ACC112 (cell line): ENCODE measurements around the gene FLVCR2.

ENCODE experiments used
- H2AFZ ChIP-seq: fragments of 200-600 bp; sonication (generic); one replicate; pipeline ENCODE4 v1.6.0; 2017; ENCODE audit warnings: antibody characterized with exemption, low read length; ENCODE audit not compliant: unreplicated experiment
- H3K27ac ChIP-seq: fragments of 200-600 bp; sonication (generic); 2 replicates; pipeline ENCODE4 v1.5.1; 2014; ENCODE audit warnings: low read depth, mild to moderate bottlenecking, antibody characterized with exemption, low read length, moderate library complexity
- H3K27me3 ChIP-seq: fragments of 200-600 bp; sonication (generic); 2 replicates; pipeline ENCODE4 v1.6.1; 2014; ENCODE audit warnings: mild to moderate bottlenecking, antibody characterized with exemption, low read length, moderate library complexity, mixed read lengths; ENCODE audit not compliant: insufficient read depth
- H3K36me3 ChIP-seq: fragments of 200-600 bp; sonication (generic); 2 replicates; pipeline ENCODE4 v1.6.1; 2016; ENCODE audit warnings: mild to moderate bottlenecking, antibody characterized with exemption, low read length, moderate library complexity, mixed read lengths; ENCODE audit not compliant: insufficient read depth
- H3K4me1 ChIP-seq: fragments of 200-600 bp; sonication (generic); one replicate; pipeline ENCODE4 v1.6.1; 2016; ENCODE audit warnings: low read length, mixed read lengths; ENCODE audit not compliant: insufficient read depth, unreplicated experiment, control insufficient read depth
- H3K4me3 ChIP-seq: fragments of 200-600 bp; sonication (generic); 2 replicates; pipeline ENCODE4 v1.5.1; 2014; ENCODE audit warnings: mild to moderate bottlenecking, low read depth, low read length
- H3K79me2 ChIP-seq: fragments of 200-600 bp; sonication (generic); one replicate; pipeline ENCODE4 v1.6.0; 2016; ENCODE audit warnings: low read length; ENCODE audit not compliant: control insufficient read depth, unreplicated experiment, insufficient read depth

FLVCR2 gene

DNA sequence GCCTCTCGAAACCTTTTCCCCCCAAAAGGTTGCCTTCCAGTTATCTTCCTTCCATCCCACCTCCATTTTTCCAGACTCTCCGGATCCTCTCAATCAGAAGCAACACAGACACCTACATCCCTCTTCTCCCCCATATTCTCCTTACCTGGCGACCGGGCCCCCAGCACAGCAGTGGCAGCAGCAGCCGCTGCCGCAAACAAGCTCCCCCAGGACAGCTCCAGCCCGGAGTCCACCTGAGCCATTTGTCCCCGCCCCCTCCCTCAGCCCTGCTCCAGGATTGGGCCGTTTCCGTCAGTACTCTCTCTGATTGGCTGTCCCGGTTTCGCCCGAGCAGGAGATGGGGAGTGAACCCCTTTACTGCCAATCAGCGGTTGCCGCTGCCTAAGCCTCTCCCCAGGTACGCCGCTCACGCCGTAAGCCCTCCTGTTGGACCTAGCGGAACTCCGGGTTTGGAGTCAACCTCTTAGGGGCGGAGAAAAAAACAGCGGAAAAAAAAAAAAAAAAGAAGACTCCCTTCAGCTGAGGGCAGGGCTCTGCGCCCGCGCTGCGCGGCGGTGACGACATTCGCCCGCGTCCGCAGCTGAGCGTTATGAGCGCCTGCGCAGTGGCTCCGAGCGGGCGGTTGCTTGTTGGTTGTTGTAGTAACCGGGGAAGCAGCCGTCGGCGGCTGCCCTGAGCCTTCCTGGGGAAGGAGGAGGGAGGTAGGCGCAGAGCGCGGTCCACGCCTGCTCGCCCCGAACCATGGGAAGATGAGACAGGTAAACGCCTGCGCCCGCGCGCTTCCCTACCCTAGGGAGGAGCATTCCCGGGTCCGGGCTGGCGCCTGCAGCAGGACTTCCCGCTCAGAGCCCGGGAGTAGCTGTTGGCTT, 82.4 kb downstream of the FLVCR2 start, which contains the start of the genes ERG28 and TTLL5:
ERG28 (minus strand) TSS at position 247 of the 869 bp plus-strand sequence. CDS start 3,374 bp downstream, outside the sequence.
TTLL5 (plus strand) TSS at position 617 of the 869 bp plus-strand sequence. CDS start 1,904 bp downstream, outside the sequence.
- Histone ChIP-seq H3K4me3 (peak within 1 kb of the TSS; percentile 84), H3K27me3 (no peaks in the 10 kb centered on the region), H3K4me1 (peaks cover 16% of the 10 kb centered on the region), H2AFZ (peak within 1 kb of the TSS; percentile 90), H3K79me2 (peaks cover 32% of the 10 kb centered on the region), H3K36me3 (peaks cover 9% of the 10 kb centered on the region), H3K27ac (peak within 1 kb of the TSS; percentile 67)

DNA sequence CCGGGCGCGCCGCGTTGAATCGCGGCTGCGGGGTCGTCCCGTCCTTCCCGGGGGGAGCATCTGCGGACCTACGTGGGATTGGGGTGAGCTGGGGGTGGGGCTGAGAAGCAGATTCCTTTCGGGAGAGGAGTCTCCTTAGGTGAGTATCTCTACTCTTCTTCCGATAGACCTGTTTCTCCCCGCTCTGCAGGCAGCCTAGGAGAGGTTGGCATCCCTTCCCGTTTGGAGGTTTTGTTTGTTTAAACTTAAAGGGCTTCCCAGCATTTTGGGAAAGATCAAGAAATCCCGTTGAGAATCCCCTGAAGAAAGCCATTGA, 83.0 kb downstream of the FLVCR2 start:
- peaks cover 16% of the 10 kb centered on the region for H3K4me1 ChIP-seq
- peaks cover 35% of the 10 kb centered on the region for H3K79me2 ChIP-seq
- H2AFZ ChIP-seq = peak overlapping the region; percentile 90
- peaks cover 9% of the 10 kb centered on the region for H3K36me3 ChIP-seq
- H3K4me3 ChIP-seq = peak overlapping the region; percentile 84
- H3K27me3 ChIP-seq = no peaks in the 10 kb centered on the region
- peak overlapping the region; percentile 67 for H3K27ac ChIP-seq

DNA sequence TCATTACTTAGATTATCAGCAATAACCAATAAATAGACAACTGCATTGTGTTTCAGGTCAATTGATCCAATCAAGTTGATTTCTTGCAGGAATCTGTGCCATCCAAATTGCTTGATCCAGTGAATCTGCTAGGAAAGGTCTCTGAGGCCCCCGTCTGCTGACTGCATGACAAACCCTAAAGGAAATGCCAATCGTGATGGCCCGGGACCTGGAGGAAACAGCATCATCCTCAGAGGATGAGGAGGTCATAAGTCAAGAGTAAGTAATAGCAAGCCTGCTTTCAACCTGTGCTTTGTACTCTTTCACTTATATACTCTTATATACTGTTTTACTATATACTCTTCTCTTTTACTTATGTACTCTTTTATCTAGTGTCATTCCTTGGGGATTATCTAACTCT, 84.5 kb downstream of the FLVCR2 start:
- H2AFZ ChIP-seq = no peak overlapping the region
- peaks cover 13% of the 10 kb centered on the region for H3K36me3 ChIP-seq
- H3K27me3 ChIP-seq = no peaks in the 10 kb centered on the region
- H3K4me3 ChIP-seq = peak overlapping the region; percentile 84
- peaks cover 43% of the 10 kb centered on the region for H3K79me2 ChIP-seq
- peak overlapping the region; percentile 5; the same call in 1 of the 2 replicates for H3K27ac ChIP-seq
- peaks cover 16% of the 10 kb centered on the region for H3K4me1 ChIP-seq

DNA sequence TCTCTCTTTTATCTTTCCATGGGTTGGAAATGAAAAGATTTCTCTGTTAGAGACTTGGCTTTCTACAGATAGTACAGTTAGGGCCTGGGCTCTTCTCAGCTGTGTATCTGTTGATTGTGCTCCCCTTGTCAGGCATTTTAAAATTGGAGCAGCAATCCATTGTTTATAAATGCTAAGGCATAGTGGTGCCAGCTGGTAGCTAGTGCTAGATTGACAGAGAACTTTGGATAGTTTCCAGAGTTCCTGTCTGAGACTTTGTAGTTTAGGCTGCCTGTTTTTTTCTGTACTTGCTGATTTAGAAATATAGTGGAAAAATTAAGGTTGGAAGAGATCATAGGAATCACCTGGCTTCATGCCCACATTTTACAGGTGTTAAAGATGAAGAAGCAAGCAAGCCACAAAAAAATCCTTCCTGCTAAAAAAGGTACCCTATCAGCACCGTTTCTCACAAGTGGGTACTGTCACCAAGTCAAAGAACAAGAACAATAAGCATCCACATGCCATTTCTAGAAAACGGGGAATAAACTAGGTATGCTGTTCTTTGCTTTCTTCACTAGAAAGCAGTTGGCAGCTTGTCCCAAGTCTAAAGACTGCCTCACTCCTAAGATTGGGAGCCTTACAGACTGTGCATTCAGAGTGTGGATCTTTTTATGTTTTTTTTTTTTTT, 88.8 kb downstream of the FLVCR2 start:
- no peak overlapping the region for H3K4me3 ChIP-seq
- no peak overlapping the region for H2AFZ ChIP-seq
- H3K27me3 ChIP-seq = no peaks in the 10 kb centered on the region
- H3K4me1 ChIP-seq = peaks cover 12% of the 10 kb centered on the region
- H3K36me3 ChIP-seq = peaks cover 41% of the 10 kb centered on the region
- H3K79me2 ChIP-seq = peaks cover 36% of the 10 kb centered on the region
- H3K27ac ChIP-seq = no peak overlapping the region

DNA sequence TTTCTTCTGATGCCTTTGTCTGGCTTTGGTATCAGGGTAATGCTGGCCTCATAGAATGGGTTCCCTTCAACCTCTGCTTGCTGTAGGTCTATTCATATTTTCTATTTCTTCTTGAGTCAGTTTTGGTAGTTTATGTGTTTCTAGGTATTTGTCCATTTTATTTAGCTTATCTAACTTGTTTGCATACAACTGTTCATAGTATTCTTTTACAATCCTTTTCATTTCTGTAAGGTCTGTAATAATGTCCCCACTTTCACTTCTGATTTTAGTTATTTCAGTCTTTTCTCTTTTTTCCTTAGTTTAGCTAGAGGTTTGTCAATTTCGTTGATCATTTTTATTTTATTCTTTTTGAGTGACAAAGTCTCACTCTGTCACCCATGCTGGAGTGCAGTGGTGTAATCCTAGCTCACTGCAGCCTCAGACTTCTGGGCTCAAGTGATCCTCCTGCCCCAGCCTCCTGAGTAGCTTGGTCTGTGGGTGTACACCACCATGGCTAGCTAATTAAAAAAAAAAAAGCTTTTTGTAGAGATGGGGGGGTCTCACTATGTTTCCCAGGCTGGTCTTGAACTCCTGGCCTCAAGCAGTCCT, 94.3 kb downstream of the FLVCR2 start:
- H3K4me1 ChIP-seq = no peaks in the 10 kb centered on the region
- H3K36me3 ChIP-seq = peaks cover 45% of the 10 kb centered on the region
- no peak overlapping the region for H2AFZ ChIP-seq
- no peak overlapping the region for H3K27ac ChIP-seq
- no peak overlapping the region for H3K4me3 ChIP-seq
- no peaks in the 10 kb centered on the region for H3K27me3 ChIP-seq
- peaks cover 22% of the 10 kb centered on the region for H3K79me2 ChIP-seq

DNA sequence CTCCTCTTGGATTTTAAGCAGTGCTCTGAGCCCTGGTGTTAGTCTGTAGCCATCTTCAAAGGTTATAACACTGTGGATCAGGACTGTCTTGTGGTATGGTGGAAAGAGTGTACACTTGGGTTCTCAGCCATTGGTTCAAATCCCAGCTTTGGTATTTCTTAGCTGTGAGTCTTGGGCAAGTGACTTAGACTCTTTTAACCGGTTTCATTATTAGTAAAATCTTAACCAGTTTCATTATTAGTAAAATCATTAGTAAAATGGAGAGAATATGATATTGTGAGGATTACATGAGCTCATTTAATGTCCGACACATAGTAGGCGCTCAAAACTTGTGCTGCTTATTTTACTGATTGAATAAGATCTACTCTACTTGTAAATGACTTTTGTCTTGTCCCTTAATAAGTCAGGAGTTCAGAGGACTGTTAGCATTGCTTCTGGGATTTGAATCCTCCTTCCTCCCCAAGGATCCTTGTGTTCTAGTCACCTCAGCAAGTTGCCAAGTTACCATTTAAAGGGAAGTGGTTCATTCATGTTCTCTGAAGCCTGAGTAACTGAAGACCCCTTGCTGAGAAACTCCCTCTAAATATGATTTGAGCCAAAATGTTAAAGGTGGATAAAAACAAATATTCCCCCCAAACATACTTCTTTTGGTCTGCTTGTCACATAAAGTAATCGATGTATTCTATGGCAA, 95.1 kb downstream of the FLVCR2 start:
- H3K4me3 ChIP-seq = no peak overlapping the region
- peaks cover 22% of the 10 kb centered on the region for H3K79me2 ChIP-seq
- H3K36me3 ChIP-seq = peaks cover 45% of the 10 kb centered on the region
- no peak overlapping the region for H2AFZ ChIP-seq
- no peaks in the 10 kb centered on the region for H3K4me1 ChIP-seq
- no peak overlapping the region for H3K27ac ChIP-seq
- no peaks in the 10 kb centered on the region for H3K27me3 ChIP-seq

GRCh38 chr14:75675265-75675960, 97.0 kb downstream of the FLVCR2 start:
- no peak overlapping the region for H3K27ac ChIP-seq
- H3K79me2 ChIP-seq = peaks cover 19% of the 10 kb centered on the region
- no peaks in the 10 kb centered on the region for H3K27me3 ChIP-seq
- H2AFZ ChIP-seq = no peak overlapping the region
- no peaks in the 10 kb centered on the region for H3K4me1 ChIP-seq
- peaks cover 30% of the 10 kb centered on the region for H3K36me3 ChIP-seq
- H3K4me3 ChIP-seq = no peak overlapping the region

DNA sequence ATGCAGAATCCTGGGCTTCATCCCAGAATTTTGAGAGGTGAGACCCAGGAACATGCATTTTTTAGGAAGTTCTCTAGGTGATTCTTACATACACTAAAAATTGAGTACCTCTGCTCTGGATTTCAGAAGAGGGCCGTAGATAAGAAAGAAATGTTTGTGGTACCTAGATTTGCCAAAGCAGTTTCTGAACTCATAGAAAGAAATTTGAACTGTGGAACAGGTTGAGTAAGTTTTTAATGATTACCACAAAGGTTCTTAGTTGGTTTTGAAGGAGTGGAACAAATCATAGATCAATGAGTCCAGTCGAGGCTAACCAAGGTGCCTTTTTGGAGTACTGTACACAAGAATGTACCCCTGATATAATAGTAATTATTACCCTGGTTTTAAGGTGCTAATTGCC, 107.5 kb downstream of the FLVCR2 start:
- Histone ChIP-seq H3K4me1 (no peaks in the 10 kb centered on the region), H3K36me3 (peaks cover 28% of the 10 kb centered on the region), H3K79me2 (no peaks in the 10 kb centered on the region), H3K27ac (no peak overlapping the region), H3K4me3 (no peak overlapping the region), H2AFZ (no peak overlapping the region), H3K27me3 (no peaks in the 10 kb centered on the region)

DNA sequence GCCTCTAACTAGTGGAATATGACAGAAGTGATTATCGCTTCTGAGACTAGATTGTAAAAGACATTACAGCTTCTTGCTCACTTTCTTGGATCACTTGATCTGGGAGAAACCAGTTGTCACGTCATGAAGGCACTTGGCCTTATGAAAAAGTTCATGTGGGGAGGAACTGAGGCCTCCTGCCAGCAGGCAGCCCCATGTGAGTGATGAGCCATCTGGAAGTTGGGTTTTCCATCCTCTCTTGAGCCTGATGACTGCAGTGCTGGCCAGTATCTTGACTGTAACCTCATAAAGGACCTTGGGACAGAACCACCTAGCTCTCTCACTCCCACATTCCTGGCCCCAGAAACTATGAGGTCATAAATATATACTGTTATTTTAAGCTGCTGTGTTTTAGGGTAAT, 110.6 kb downstream of the FLVCR2 start:
- Histone ChIP-seq H2AFZ (no peak overlapping the region), H3K79me2 (no peaks in the 10 kb centered on the region), H3K27ac (no peak overlapping the region), H3K27me3 (no peaks in the 10 kb centered on the region), H3K36me3 (peaks cover 37% of the 10 kb centered on the region), H3K4me3 (no peak overlapping the region), H3K4me1 (no peaks in the 10 kb centered on the region)

GRCh38 chr14:75690010-75690409, 111.6 kb downstream of the FLVCR2 start:
- no peak overlapping the region for H3K4me3 ChIP-seq
- no peaks in the 10 kb centered on the region for H3K79me2 ChIP-seq
- H2AFZ ChIP-seq = no peak overlapping the region
- no peaks in the 10 kb centered on the region for H3K27me3 ChIP-seq
- peaks cover 33% of the 10 kb centered on the region for H3K36me3 ChIP-seq
- no peak overlapping the region for H3K27ac ChIP-seq
- H3K4me1 ChIP-seq = no peaks in the 10 kb centered on the region
